GM19240 (cell line): ENCODE data around the gene BPIFB2.
"Not testable (repeated sequence)": the region's sequence is repeated elsewhere in the genome, so short reads cannot be mapped to it uniquely, and the experiment has no call there.

Experiments
- DNase-seq: peaks from one replicate; pipeline ENCODE4 v3.0.0; 2011; ENCODE audit warnings: low spot score; ENCODE audit not compliant: insufficient read length

Gene BPIFB2

GRCh38 chr20:33007376-33008335 is at the start of gene BPIFB2:
BPIFB2 (plus strand) TSS chr20:33007704; CDS start chr20:33008575, 871 bp downstream.
- no peak for DNase-seq

GRCh38 chr20:32958574-32958973 is 48.9 kb upstream of the BPIFB2 start:
- no peak for DNase-seq

GRCh38 chr20:32959351-32960221 is 47.9 kb upstream of the BPIFB2 start:
- DNase-seq, result no peak

- no peak for DNase-seq
Measured at GRCh38 chr20:32960222-32960518, 47.3 kb upstream of the BPIFB2 start.

- no peak for DNase-seq
Measured at GRCh38 chr20:32960849-32961731, 46.4 kb upstream of the BPIFB2 start.

GRCh38 chr20:32962053-32962452 is 45.5 kb upstream of the BPIFB2 start:
- no peak for DNase-seq

- not testable (repeated sequence) for DNase-seq
Measured at GRCh38 chr20:32962646-32963045, 44.9 kb upstream of the BPIFB2 start.

- DNase-seq, result no peak
Measured at GRCh38 chr20:32963176-32963575, 44.3 kb upstream of the BPIFB2 start.

- no peak for DNase-seq
Measured at GRCh38 chr20:32964575-32964974, 42.9 kb upstream of the BPIFB2 start.

- DNase-seq, result no peak
Measured at GRCh38 chr20:32965115-32965514, 42.4 kb upstream of the BPIFB2 start.

- DNase-seq, result no peak
Measured at GRCh38 chr20:32965581-32966373, 41.7 kb upstream of the BPIFB2 start.

- DNase-seq, result no peak
Measured at GRCh38 chr20:32966382-32966781, 41.1 kb upstream of the BPIFB2 start.

- no peak for DNase-seq
Measured at GRCh38 chr20:32966881-32967781, 40.4 kb upstream of the BPIFB2 start.

GRCh38 chr20:32967961-32968457 is 39.5 kb upstream of the BPIFB2 start:
- DNase-seq, result no peak

- no peak for DNase-seq
Measured at GRCh38 chr20:32968478-32969241, 38.8 kb upstream of the BPIFB2 start.

- no peak for DNase-seq
Measured at GRCh38 chr20:32969356-32970114, 38.0 kb upstream of the BPIFB2 start.

GRCh38 chr20:32970115-32970972 is 37.2 kb upstream of the BPIFB2 start:
- no peak for DNase-seq
